Measurements from ENCODE around the gene POLR2C. TPM values are rescaled to one million over a fixed set of nuclear protein-coding genes. Genes with fewer than 3 reads are reported as not detected.

Gene POLR2C
- total and polyA plus RNA-seq, 2 of the 13 experiments (the other 11 are each of a cell fraction or from before 2014, with no cell fraction given) = 104 to 216 TPM

GRCh38 chr16:57447186-57447962, 15.1 kb upstream of the POLR2C start, which contains the start of the genes CIAPIN1 and COQ9 (continued):
- TF ChIP-seq CTCF (CRISPR knock-in tag; IDR thresholded peaks at IDR 0.05) (peak; percentile 41), FOXO1 (CRISPR knock-in tag; IDR thresholded peaks at IDR 0.05) (peak; percentile 46), ZNF317 (CRISPR knock-in tag; IDR thresholded peaks at IDR 0.05) (peak; percentile 62; the same call in 1 of the 2 replicates), ZMYM4 (CRISPR knock-in tag; IDR thresholded peaks at IDR 0.05) (peak; percentile 87), TCF7L2 (IDR thresholded peaks at IDR 0.05; ENCODE audit: low read depth, low read length) (no peak), AKNA (CRISPR knock-in tag; IDR thresholded peaks at IDR 0.05; ENCODE audit: borderline replicate concordance) (no peak), NFE2L1 (CRISPR knock-in tag; IDR thresholded peaks at IDR 0.05; ENCODE audit: borderline replicate concordance) (peak; percentile 88; the same call in 1 of the 2 replicates), ATF1 (CRISPR knock-in tag; IDR thresholded peaks at IDR 0.05) (peak; percentile 90), RFX3 (CRISPR knock-in tag; IDR thresholded peaks at IDR 0.05) (peak; percentile 77), NAIF1 (CRISPR knock-in tag; IDR thresholded peaks at IDR 0.05; ENCODE audit: borderline replicate concordance) (peak; percentile 82; the same call in 1 of the 2 replicates), ZNF570 (CRISPR knock-in tag; IDR thresholded peaks at IDR 0.05; ENCODE audit: borderline replicate concordance) (no peak; the same call in 1 of the 2 replicates), ZNF607 (CRISPR knock-in tag; IDR thresholded peaks at IDR 0.05; ENCODE audit: borderline replicate concordance) (peak; percentile 96), ZNF891 (CRISPR knock-in tag; IDR thresholded peaks at IDR 0.05) (peak; percentile 79; the same call in 1 of the 2 replicates), NR2F6 (IDR thresholded peaks at IDR 0.05) (no peak), NR2F6 (CRISPR knock-in tag; IDR thresholded peaks at IDR 0.05) (peak; percentile 49; the same call in 1 of the 2 replicates), TGIF2 (CRISPR knock-in tag; IDR thresholded peaks at IDR 0.05) (no peak; the same call in 1 of the 2 replicates), ATF3 (CRISPR knock-in tag; IDR thresholded peaks at IDR 0.05) (peak; percentile 11; the same call in 1 of the 2 replicates), NR2F1 (CRISPR knock-in tag; IDR thresholded peaks at IDR 0.05) (peak in 1 of 2 experiments; percentile 11; a peak in 1 of 4 replicates), HNRNPUL1 (IDR thresholded peaks at IDR 0.05; ENCODE audit: low read depth, low read length) (no peak), MAFK (conservative IDR thresholded peaks at IDR 0.05 in 1 of 2, IDR thresholded peaks at IDR 0.05 in 1 of 2; ENCODE audit: low read length in 2 of 2) (no peak), KDM4B (CRISPR knock-in tag; IDR thresholded peaks at IDR 0.05) (peak; percentile 77), ZFP36 (IDR thresholded peaks at IDR 0.05; ENCODE audit: borderline replicate concordance, low read depth, low read length, partially characterized antibody) (no peak), REXO4 (CRISPR knock-in tag; IDR thresholded peaks at IDR 0.05; ENCODE audit: borderline replicate concordance) (no peak), ZNF282 (IDR thresholded peaks at IDR 0.05; ENCODE audit: partially characterized antibody) (no peak)
